HG03575 (cell line): ENCODE results near the gene CAMSAP1.

Source experiments
- ATAC-seq: cut with Tn5 transposase; IDR thresholded peaks from one replicate; pipeline ENCODE4 v1.9.1; 2021; ENCODE audit not compliant: unreplicated experiment, insufficient number of reproducible peaks, low FRiP score; ENCODE audit errors: extremely low read depth

The CAMSAP1 gene

GRCh38 chr9:135810806-135811575 lies 96.4 kb downstream of the CAMSAP1 start:
- no peak for ATAC-seq

DNA sequence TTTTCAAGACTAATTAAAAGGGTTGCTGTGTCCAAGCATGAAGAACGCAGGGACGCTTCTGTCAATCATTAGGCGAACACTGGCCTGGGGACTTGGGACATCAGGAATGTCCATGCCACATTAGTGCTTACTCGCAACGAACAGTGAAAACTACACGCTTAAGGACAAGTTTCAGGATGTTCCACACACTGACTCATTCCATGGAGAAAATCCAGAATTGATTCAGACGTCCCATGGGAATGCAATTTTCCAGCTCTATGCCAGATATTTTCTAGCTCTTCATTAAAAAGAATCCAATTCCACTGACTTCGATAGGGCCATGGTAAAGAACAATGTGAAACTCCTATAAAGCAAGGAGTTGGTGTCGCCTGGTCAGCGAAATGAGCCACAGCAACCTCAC lies 98.2 kb downstream of the CAMSAP1 start:
- no peak for ATAC-seq

GRCh38 chr9:135805422-135806022 lies 101.8 kb downstream of the CAMSAP1 start:
- no peak for ATAC-seq

DNA sequence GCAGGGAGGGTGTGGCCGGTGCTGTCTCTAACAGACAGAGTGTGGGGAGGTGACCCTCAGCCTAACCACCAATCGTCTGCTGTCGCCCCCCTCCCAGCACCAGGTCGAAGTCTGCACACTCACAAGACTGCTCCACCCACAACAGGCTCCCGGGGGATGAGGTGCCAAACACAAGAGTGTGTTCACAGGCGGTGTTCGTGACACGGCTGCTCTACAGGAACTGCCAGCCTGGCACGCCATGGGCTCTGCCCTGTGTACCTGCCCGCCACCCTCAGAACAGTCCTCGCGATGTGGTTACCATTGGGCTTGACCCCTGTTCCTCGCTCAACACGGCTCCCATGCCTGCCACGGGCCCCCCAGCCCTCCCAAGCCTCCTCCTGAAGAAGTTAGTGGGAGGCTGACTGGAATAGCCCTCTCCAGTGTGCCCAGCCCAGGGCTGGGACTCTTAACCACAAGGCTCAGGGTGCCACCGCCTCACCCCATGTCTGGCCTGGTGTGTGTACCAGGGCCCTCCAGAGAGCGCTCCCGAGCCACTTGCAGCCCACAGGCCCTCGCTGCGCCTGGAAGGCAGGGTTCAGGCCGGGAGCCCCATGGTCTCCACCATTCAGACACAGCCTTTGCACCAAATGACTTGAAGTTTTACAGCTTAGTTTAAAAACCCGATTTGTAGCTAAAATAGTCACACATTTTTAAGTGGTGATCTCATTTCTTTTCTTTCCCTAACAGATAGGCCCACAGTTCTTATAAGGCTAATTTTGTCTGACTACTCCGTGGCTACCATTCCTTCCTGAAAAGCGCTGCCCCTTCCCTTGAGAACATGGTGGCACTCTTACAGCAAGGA lies 102.5 kb downstream of the CAMSAP1 start:
- no peak for ATAC-seq

- no peak for ATAC-seq
Observed at GRCh38 chr9:135803441-135803840, 103.9 kb downstream of the CAMSAP1 start.

- no peak for ATAC-seq
Observed at GRCh38 chr9:135802876-135803419, 104.4 kb downstream of the CAMSAP1 start.

- ATAC-seq = no peak
Observed at GRCh38 chr9:135801070-135801469, 106.3 kb downstream of the CAMSAP1 start.

- no peak for ATAC-seq
Observed at GRCh38 chr9:135799261-135799660, 108.1 kb downstream of the CAMSAP1 start.

DNA sequence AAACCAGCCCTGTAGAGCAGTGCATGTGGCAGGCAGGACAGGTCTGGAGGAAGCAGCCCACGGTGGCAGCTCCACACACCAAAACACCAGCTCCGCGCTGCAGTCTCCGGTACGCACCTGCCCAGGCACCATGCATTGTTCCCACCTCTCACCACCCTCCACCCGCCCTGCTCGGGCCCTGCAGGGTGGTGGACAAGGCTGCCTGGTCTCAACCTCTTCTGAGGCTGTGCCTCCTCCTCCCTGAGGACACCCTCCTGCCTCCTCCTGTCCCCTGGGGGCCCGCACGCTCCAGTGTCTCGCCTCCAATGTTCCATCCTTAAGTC lies 109.1 kb downstream of the CAMSAP1 start:
- ATAC-seq = no peak

GRCh38 chr9:135797507-135798262 lies 109.7 kb downstream of the CAMSAP1 start:
- no peak for ATAC-seq

DNA sequence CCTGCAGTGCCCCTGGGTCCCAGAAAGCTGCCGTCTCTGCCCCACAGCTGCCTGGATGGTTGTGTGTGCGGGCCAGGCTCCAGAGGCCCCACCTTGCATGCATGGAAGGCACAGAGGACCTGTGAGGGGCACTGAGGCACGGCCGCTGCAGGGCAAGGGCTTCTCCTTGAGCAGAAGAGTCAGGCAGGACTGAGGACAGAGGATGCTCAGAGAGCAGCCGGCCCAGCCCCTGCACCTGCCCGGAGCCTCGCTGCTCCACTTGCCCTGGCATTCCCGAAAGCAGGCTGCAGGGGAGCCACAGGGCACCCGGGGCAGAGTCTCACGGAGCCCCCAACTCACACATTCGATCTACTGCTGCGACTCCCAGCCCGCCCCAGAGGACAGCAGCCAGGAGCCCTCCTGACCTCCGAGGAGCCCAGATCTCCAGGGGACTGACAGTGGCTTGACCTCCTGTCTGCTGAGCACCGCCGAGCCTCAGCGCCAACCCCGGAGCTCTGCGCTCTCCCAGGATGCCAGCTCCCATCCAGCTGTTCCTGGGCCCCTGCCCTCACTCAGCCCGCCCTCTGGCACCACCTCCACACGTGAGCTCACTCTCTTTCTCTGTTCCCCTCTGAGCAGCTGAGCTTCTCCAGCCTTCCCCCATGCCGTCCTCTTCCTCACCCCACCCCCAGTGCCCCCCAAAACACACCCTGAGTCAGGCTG lies 110.4 kb downstream of the CAMSAP1 start:
- ATAC-seq = no peak

GRCh38 chr9:135795391-135795790 lies 112.0 kb downstream of the CAMSAP1 start:
- no peak for ATAC-seq

- no peak for ATAC-seq
Observed at GRCh38 chr9:135794361-135794885, 112.9 kb downstream of the CAMSAP1 start.

DNA sequence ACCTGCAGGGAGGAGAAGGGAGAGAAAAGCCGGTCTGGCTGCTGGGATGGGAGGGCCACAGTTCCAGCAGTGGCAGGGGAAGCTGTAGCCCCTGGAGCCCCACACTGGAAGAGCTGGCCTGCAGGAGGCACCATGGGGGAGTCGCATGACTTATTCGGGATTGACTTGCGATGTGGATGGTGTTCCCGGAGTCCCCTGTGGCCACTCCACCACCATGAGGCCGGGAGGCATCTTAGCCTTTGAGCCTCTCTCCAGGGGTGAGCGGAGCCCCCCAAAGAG lies 113.3 kb downstream of the CAMSAP1 start:
- no peak for ATAC-seq

GRCh38 chr9:135793221-135794056 lies 113.9 kb downstream of the CAMSAP1 start:
- ATAC-seq = no peak

DNA sequence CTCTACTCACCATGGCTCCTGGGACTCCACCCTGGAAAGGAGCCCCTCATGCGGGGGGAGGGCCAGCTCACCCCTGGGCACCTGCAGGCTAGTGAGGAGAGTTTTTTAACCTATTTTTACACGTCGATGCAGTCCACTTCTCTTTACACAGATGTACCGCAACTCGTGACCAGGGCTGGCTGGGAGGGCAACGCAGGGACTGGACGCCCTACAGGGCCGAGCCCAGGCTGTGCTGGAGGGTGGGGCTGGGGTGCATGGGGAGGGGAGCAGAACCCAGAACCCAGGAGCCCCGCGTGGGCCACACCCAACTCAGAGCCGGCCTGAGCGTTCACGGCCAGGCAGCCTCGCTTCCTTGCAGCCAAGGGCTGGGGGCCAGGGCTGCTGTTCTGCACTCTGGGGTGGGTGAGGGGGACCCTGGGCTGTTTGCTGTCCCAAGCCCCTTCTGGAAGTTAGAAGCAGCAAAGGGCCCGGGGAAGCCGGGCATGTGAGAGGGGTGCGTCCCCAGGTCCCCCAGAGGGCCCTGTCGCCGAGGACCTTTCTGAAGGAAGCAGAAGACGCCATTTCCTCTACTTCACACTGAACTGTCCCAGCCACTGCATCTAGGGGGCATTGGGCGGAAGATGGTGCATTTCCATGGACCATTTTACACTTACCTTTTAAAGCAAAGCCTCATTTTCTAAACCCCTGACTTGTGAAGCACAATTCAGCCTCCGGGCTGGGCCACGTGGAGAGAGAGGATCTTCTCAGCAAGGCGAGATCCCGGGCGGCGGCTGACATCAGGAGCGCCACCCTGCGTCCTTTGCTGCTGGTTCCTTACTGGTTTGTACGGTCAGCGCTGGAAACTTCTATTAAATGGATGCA lies 114.8 kb downstream of the CAMSAP1 start:
- ATAC-seq = no peak
